ENCODE results near the gene DENND2D. TPM values are rescaled to one million over a fixed set of nuclear protein-coding genes. Genes with fewer than 3 reads are reported as not detected.

Gene DENND2D
- total RNA-seq, 1 donor from 2014 or later: not detected

DNA sequence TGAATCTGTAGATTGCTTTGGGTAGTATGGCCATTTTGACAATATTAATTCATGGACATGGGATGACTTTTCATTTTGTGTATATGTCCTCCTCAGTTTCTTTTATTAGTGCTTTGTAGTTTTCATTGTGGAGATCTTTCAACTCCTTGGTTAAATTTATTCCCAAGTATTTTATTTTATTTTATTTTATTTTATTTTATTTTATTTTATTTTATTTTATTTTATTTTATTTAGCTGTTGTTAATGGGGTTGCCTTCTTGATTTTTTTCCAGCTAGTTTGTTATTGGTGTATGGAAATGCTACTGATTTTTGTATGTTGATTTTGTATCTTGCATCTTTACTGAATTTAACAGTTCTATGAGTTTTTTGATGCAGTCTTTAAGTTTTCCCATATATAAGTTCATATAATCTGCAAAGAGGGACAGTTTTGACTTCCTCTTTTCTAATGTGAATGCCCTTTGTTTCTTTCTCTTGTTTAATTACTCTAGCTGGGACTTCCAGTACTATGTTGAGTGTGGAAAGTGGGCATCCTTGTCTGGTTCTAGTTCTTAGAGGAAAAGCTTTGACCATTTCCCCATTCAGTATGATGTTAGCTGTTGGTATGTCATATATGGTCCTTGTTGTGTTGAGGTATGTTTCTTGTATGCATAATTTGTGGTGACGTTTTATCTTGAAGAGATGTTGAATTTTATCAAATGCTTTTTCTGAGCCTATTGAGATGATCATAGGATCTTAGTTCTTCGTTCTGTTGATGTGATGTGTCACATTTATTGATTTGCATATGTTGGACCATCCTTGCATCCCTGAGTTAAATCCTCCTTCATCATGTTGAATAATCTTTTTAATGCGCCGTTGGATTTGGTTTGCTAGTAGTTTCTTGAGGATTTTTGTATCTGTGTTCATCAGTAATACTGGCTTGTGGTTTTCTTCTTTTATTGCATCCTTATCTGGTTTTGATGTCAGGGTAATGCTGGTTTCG lies 46.1 kb downstream of the DENND2D start:
- H3K36me3 Mint-ChIP-seq (ENCODE audit: unreplicated experiment): peaks cover 5% of the 10 kb centered on the region

DNA sequence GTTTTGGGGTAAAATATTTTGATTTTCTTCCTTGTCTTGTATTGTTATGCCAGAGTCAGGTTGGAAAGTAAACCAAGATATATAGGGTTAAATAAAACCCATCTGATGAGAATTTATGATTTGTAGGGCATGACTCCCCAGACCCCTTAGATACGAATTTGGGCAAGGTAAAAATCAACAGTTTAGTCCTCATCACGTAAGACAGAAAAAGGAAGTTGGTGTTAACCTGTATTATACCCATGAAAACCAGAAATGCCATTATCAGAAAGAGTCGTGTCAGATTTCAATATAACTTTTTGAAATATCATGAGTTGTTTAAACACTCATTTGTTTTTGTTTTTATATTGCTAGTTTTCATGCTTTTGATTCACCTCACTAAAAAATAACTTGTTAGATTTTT lies 48.6 kb downstream of the DENND2D start:
- Mint-ChIP-seq H3K9me3 (ENCODE audit: unreplicated experiment) (no peaks in the 10 kb centered on the region), H3K4me3 (ENCODE audit: unreplicated experiment) (no peak overlapping the region), H3K36me3 (ENCODE audit: unreplicated experiment) (peaks cover 5% of the 10 kb centered on the region), H3K27me3 (ENCODE audit: unreplicated experiment) (no peaks in the 10 kb centered on the region), H3K4me1 (ENCODE audit: low read depth, unreplicated experiment) (no peaks in the 10 kb centered on the region), H3K27ac (ENCODE audit: unreplicated experiment) (no peak overlapping the region)
- no peak for TF ChIP-seq CTCF (IDR thresholded peaks at IDR 0.05; ENCODE audit: partially characterized antibody, unreplicated experiment)
- DNase-seq: no peak

More for the DNA sequence above, 46.1 kb downstream of the DENND2D start:
- no peak overlapping the region for H3K27ac Mint-ChIP-seq (ENCODE audit: unreplicated experiment)
- no peak for DNase-seq
- no peaks in the 10 kb centered on the region for H3K9me3 Mint-ChIP-seq (ENCODE audit: unreplicated experiment)
- H3K27me3 Mint-ChIP-seq (ENCODE audit: unreplicated experiment): no peaks in the 10 kb centered on the region
- no peak for TF ChIP-seq CTCF (IDR thresholded peaks at IDR 0.05; ENCODE audit: partially characterized antibody, unreplicated experiment)
- no peaks in the 10 kb centered on the region for H3K4me1 Mint-ChIP-seq (ENCODE audit: low read depth, unreplicated experiment)
- H3K4me3 Mint-ChIP-seq (ENCODE audit: unreplicated experiment): no peak overlapping the region

- H3K36me3 Mint-ChIP-seq (ENCODE audit: unreplicated experiment): peaks cover 1% of the 10 kb centered on the region
- no peak overlapping the region for H3K4me3 Mint-ChIP-seq (ENCODE audit: unreplicated experiment)
- H3K9me3 Mint-ChIP-seq (ENCODE audit: unreplicated experiment): no peaks in the 10 kb centered on the region
- no peak overlapping the region for H3K27ac Mint-ChIP-seq (ENCODE audit: unreplicated experiment)
- H3K4me1 Mint-ChIP-seq (ENCODE audit: low read depth, unreplicated experiment): no peaks in the 10 kb centered on the region
- no peak for DNase-seq
- no peak for TF ChIP-seq CTCF (IDR thresholded peaks at IDR 0.05; ENCODE audit: partially characterized antibody, unreplicated experiment)
- no peaks in the 10 kb centered on the region for H3K27me3 Mint-ChIP-seq (ENCODE audit: unreplicated experiment)
Observed at GRCh38 chr1:111148376-111148881, 52.0 kb downstream of the DENND2D start.

- no peak overlapping the region for H3K27ac Mint-ChIP-seq (ENCODE audit: unreplicated experiment)
Observed at GRCh38 chr1:111147948-111148347, 52.5 kb downstream of the DENND2D start.

More at GRCh38 chr1:111147948-111148347, 52.5 kb downstream of the DENND2D start:
- H3K4me1 Mint-ChIP-seq (ENCODE audit: low read depth, unreplicated experiment): peaks cover 3% of the 10 kb centered on the region
- H3K4me3 Mint-ChIP-seq (ENCODE audit: unreplicated experiment): no peak overlapping the region
- H3K27me3 Mint-ChIP-seq (ENCODE audit: unreplicated experiment): no peaks in the 10 kb centered on the region
- TF ChIP-seq CTCF (IDR thresholded peaks at IDR 0.05; ENCODE audit: partially characterized antibody, unreplicated experiment): no peak
- DNase-seq: no peak
- no peaks in the 10 kb centered on the region for H3K9me3 Mint-ChIP-seq (ENCODE audit: unreplicated experiment)
- no peaks in the 10 kb centered on the region for H3K36me3 Mint-ChIP-seq (ENCODE audit: unreplicated experiment)

All from glutamatergic neuron (in vitro differentiated cells).